GM23338 (cell line): ENCODE data around the gene CNNM3. TPM values are rescaled to one million over a fixed set of nuclear protein-coding genes. Genes with fewer than 3 reads are reported as not detected.

Source experiments
- ATAC-seq: fragments of 200-7000 bp; cut with Tn5 transposase; 3 replicates; pipeline ENCODE4 v1.9.1; 2020
- DNase-seq: peaks from one replicate; pipeline ENCODE4 v3.0.0-alpha.2; 2015; ENCODE audit warnings: low spot score
- H2AFZ ChIP-seq: fragments of 200-600 bp; sonication (generic); 2 replicates; pipeline ENCODE4 v1.8.0; 2016; ENCODE audit warnings: antibody characterized with exemption, mild to moderate bottlenecking, moderate library complexity
- H3F3A ChIP-seq: fragments of 200-600 bp; sonication (generic); replicated peaks from 2 replicates; pipeline ENCODE4 v1.8.0; 2017; ENCODE audit warnings: antibody characterized with exemption, mixed run types, low read depth
- H3K27ac ChIP-seq: fragments of 200-600 bp; sonication (generic); 2 replicates; pipeline ENCODE4 v1.6.1; 2016; ENCODE audit warnings: low read depth
- H3K27me3 ChIP-seq: fragments of 200-600 bp; sonication (generic); 2 replicates; pipeline ENCODE4 v1.8.0; 2016; ENCODE audit warnings: mild to moderate bottlenecking, mixed run types, moderate library complexity; ENCODE audit not compliant: insufficient read depth
- H3K36me3 ChIP-seq: fragments of 200-600 bp; sonication (generic); 2 replicates; pipeline ENCODE4 v1.8.0; 2016; ENCODE audit warnings: mild to moderate bottlenecking; ENCODE audit not compliant: insufficient read depth
- H3K4me1 ChIP-seq: fragments of 200-600 bp; sonication (generic); 2 replicates; pipeline ENCODE4 v1.8.0; 2016; ENCODE audit warnings: mild to moderate bottlenecking, moderate library complexity; ENCODE audit not compliant: insufficient read depth
- H3K4me2 ChIP-seq: fragments of 200-600 bp; sonication (generic); 2 replicates; pipeline ENCODE4 v1.7.1; 2017; ENCODE audit warnings: mixed run types
- H3K4me3 ChIP-seq: fragments of 200-600 bp; sonication (generic); 2 replicates; pipeline ENCODE4 v1.6.1; 2016; ENCODE audit warnings: mixed run types
- H3K79me2 ChIP-seq: fragments of 200-600 bp; sonication (generic); replicated peaks from 2 replicates; pipeline ENCODE4 v1.8.0; 2017; ENCODE audit warnings: mild to moderate bottlenecking; ENCODE audit not compliant: insufficient read depth
- H3K9me2 ChIP-seq: fragments of 200-600 bp; sonication (generic); 2 replicates; pipeline ENCODE4 v1.8.0; 2017; ENCODE audit not compliant: insufficient read depth
- H4K20me1 ChIP-seq: fragments of 200-600 bp; sonication (generic); replicated peaks from 2 replicates; pipeline ENCODE4 v1.8.0; 2017; ENCODE audit warnings: mild to moderate bottlenecking; ENCODE audit not compliant: insufficient read depth
- H3K27ac Mint-ChIP-seq: 2 replicates; pipeline ENCODE4 v1.8.0; 2020; ENCODE audit warnings: inconsistent platforms, mild to moderate bottlenecking, moderate library complexity, mixed read lengths
- H3K27me3 Mint-ChIP-seq: 3 replicates; pipeline ENCODE4 v1.8.0; 2022; ENCODE audit warnings: low read depth, mild to moderate bottlenecking, moderate library complexity, mixed read lengths, inconsistent platforms; ENCODE audit not compliant: insufficient read depth, poor library complexity
- H3K36me3 Mint-ChIP-seq: 3 replicates; pipeline ENCODE4 v1.8.0; 2021; ENCODE audit warnings: low read depth, mild to moderate bottlenecking, inconsistent platforms, moderate library complexity, mixed read lengths
- H3K4me1 Mint-ChIP-seq: 3 replicates; pipeline ENCODE4 v1.8.0; 2020; ENCODE audit warnings: mild to moderate bottlenecking, inconsistent platforms, mixed read lengths
- H3K4me3 Mint-ChIP-seq: 3 replicates; pipeline ENCODE4 v1.8.0; 2021; ENCODE audit warnings: moderate library complexity, mild to moderate bottlenecking, inconsistent platforms, mixed read lengths
- H3K9me3 Mint-ChIP-seq: 3 replicates; pipeline ENCODE4 v1.8.0; 2020; ENCODE audit warnings: moderate library complexity, mild to moderate bottlenecking, inconsistent platforms, mixed read lengths
- CREB1 ChIP-seq: fragments of 250-450 bp; sonication (Bioruptor Pico); IDR thresholded peaks from 2 replicates; pipeline ENCODE4 v1.5.0; 2020; ENCODE audit warnings: low read depth, mild to moderate bottlenecking, moderate library complexity
- CTCF ChIP-seq, 2 experiments: fragments of 200-600 bp in 1 of 2; sonication (generic) in 1 of 2; conservative IDR thresholded peaks; 2 replicates each; pipeline versions ENCODE4 v1.5.1 to v1.6.1; 2016 to 2017; ENCODE audit warnings: antibody characterized with exemption in 2 of 2, low read depth in 2 of 2, mild to moderate bottlenecking in 2 of 2, moderate library complexity in 1 of 2
- ETS1 ChIP-seq: IDR thresholded peaks from 2 replicates; pipeline ENCODE4 v1.6.1; 2016; ENCODE audit warnings: antibody characterized with exemption
- EZH2 ChIP-seq: fragments of 200-600 bp; sonication (generic); IDR thresholded peaks from one replicate; pipeline ENCODE4 v1.8.0; 2017; ENCODE audit warnings: antibody characterized with exemption, mild to moderate bottlenecking, low read depth; ENCODE audit not compliant: unreplicated experiment
- EZH2phosphoT487 ChIP-seq: fragments of 200-600 bp; sonication (generic); IDR thresholded peaks from one replicate; pipeline ENCODE4 v1.8.1; 2018; ENCODE audit warnings: antibody characterized with exemption; ENCODE audit not compliant: unreplicated experiment
- JUNB ChIP-seq: IDR thresholded peaks from one replicate; pipeline ENCODE4 v1.6.1; 2016; ENCODE audit warnings: antibody characterized with exemption; ENCODE audit not compliant: unreplicated experiment
- NANOG ChIP-seq: IDR thresholded peaks from 2 replicates; pipeline ENCODE4 v1.6.1; 2016; ENCODE audit warnings: antibody characterized with exemption, borderline replicate concordance
- POLR2AphosphoS5 ChIP-seq: IDR thresholded peaks from 2 replicates; pipeline ENCODE4 v1.6.1; 2016; ENCODE audit warnings: antibody characterized with exemption, low read depth
- REST ChIP-seq: IDR thresholded peaks from one replicate; pipeline ENCODE4 v1.6.1; 2018; ENCODE audit warnings: antibody characterized with exemption; ENCODE audit not compliant: unreplicated experiment
- STAT1 ChIP-seq: IDR thresholded peaks from one replicate; pipeline ENCODE4 v1.6.1; 2016; ENCODE audit warnings: antibody characterized with exemption; ENCODE audit not compliant: unreplicated experiment
- ZNF114 ChIP-seq: fragments of 250-450 bp; sonication (Bioruptor Pico); IDR thresholded peaks from 2 replicates; pipeline ENCODE4 v1.5.0; 2020; ENCODE audit warnings: mild to moderate bottlenecking, moderate library complexity
- ZNF331 ChIP-seq: fragments of 250-450 bp; sonication (Bioruptor Pico); IDR thresholded peaks from 2 replicates; pipeline ENCODE4 v1.5.0; 2020; ENCODE audit warnings: low read depth, mild to moderate bottlenecking, moderate library complexity
- polyA plus RNA-seq: library from polyadenylated mRNA; unstranded; fragments of >200 nt; fragmentation: Nextera tagmentation; extraction: Ambion mirVana; gene quantifications from 2 replicates; pipeline ENCODE4 v1.2.1, GENCODE V29; 2016
- total RNA-seq: library from RNA; depleted of rRNA; stranded (reverse); fragments of >200 nt; shearing (Covaris generic); gene quantifications from 2 replicates; pipeline ENCODE4 v1.2.3, GENCODE V29; 2014

Gene CNNM3
- total and polyA plus RNA-seq, 2 experiments from 2014 or later = 5.3 to 25.7 TPM

- TF ChIP-seq REST (no peak), NANOG (no peak), EZH2 (no peak), JUNB (no peak), CREB1 (CRISPR knock-in tag) (no peak)
Measured at GRCh38 chr2:96872591-96873349, 56.7 kb downstream of the CNNM3 start (continued).

- no peak for ATAC-seq
- H3K36me3 Mint-ChIP-seq = peaks cover 5% of the 10 kb centered on the region; the same call in 1 of the 3 replicates
- H3K9me3 Mint-ChIP-seq = no peaks in the 10 kb centered on the region
- TF ChIP-seq REST (no peak), ETS1 (no peak), POLR2AphosphoS5 (no peak), ZNF331 (CRISPR knock-in tag) (no peak), STAT1 (no peak), ZNF114 (CRISPR knock-in tag) (no peak), EZH2 (no peak), JUNB (no peak), CREB1 (CRISPR knock-in tag) (no peak), NANOG (no peak), CTCF (conservative IDR thresholded peaks at IDR 0.05; ENCODE audit: low read depth in 2 of 2) (no peak), EZH2phosphoT487 (no peak)
Measured at GRCh38 chr2:96873651-96874096, 57.6 kb downstream of the CNNM3 start.

More at GRCh38 chr2:96873651-96874096, 57.6 kb downstream of the CNNM3 start:
- peaks cover 31% of the 10 kb centered on the region for H3K27me3 Mint-ChIP-seq
- Histone ChIP-seq H3K4me1 (peaks cover 48% of the 10 kb centered on the region), H4K20me1 (no peaks in the 10 kb centered on the region), H3K27ac (0 out of 2 replicates have a peak overlapping the region, but pooled peaks have one; percentile 59), H3K27me3 (no peaks in the 10 kb centered on the region), H3F3A (0 out of 2 replicates have a peak, but pooled peaks cover 12% of the 10 kb centered on the region), H3K79me2 (peaks cover 4% of the 10 kb centered on the region), H3K36me3 (no peaks in the 10 kb centered on the region), H3K4me2 (peak overlapping the region; percentile 65), H2AFZ (no peak overlapping the region), H3K9me2 (no peaks in the 10 kb centered on the region), H3K4me3 (no peak overlapping the region)
- H3K27ac Mint-ChIP-seq = no peak overlapping the region
- no peak overlapping the region; the same call in 2 of the 3 replicates for H3K4me3 Mint-ChIP-seq
- H3K4me1 Mint-ChIP-seq = peaks cover 63% of the 10 kb centered on the region
- DNase-seq = no peak
